ENCODE measurements around the gene ADRA1B. TPM values are rescaled to one million over a fixed set of nuclear protein-coding genes. Genes with fewer than 3 reads are reported as not detected.
"Not testable (repeated sequence)": the region's sequence is repeated elsewhere in the genome, so short reads cannot be mapped to it uniquely, and the experiment has no call there.

Gene ADRA1B
- total and polyA plus RNA-seq, 9 donors: 0.11 to 0.34 (median 0.24) TPM

- Histone ChIP-seq H3K27me3 (ENCODE audit: control insufficient read depth, insufficient read depth, low read length) (no peaks in the 10 kb centered on the region), H3K27ac (ENCODE audit: low read length) (peak within 1 kb of the TSS; percentile 84), H3K4me1 (ENCODE audit: control insufficient read depth, insufficient read depth, low read length) (peaks cover 9% of the 10 kb centered on the region), H3K36me3 (ENCODE audit: control insufficient read depth, insufficient read depth, low read length) (peaks cover 9% of the 10 kb centered on the region), H3K9me3 (replicated peaks; ENCODE audit: control insufficient read depth, low read depth, low read length) (no peaks in the 10 kb centered on the region), H3K4me3 (ENCODE audit: low read length) (peak within 1 kb of the TSS; percentile 89)
- peak; percentile 100 for DNase-seq
- WGBS (ENCODE audit: insufficient coverage): under 1% methylated on average over 19 of the region's 31 CpGs
These were observed 92.8 kb downstream of the ADRA1B start, which contains the start of gene TTC1 for GRCh38 chr5:160008877-160009590. Gene TTC1, plus strand, starts transcription at chr5:160009139. Its CDS starts 1,390 bp downstream, at chr5:160010529.

GRCh38 chr5:160009591-160009989 lies 93.3 kb downstream of the ADRA1B start:
- 8% methylated on average over 7 of the region's 11 CpGs for WGBS (ENCODE audit: insufficient coverage)
- no peaks in the 10 kb centered on the region for H3K27me3 ChIP-seq (ENCODE audit: control insufficient read depth, insufficient read depth, low read length)
- H3K27ac ChIP-seq (ENCODE audit: low read length): no peak overlapping the region
- H3K4me3 ChIP-seq (ENCODE audit: low read length): peak overlapping the region; percentile 89
- H3K4me1 ChIP-seq (ENCODE audit: control insufficient read depth, insufficient read depth, low read length): peaks cover 9% of the 10 kb centered on the region
- no peaks in the 10 kb centered on the region for H3K9me3 ChIP-seq (replicated peaks; ENCODE audit: control insufficient read depth, low read depth, low read length)
- H3K36me3 ChIP-seq (ENCODE audit: control insufficient read depth, insufficient read depth, low read length): peaks cover 9% of the 10 kb centered on the region
- DNase-seq: peak; percentile 4

GRCh38 chr5:160011471-160011870 lies 95.2 kb downstream of the ADRA1B start:
- H3K36me3 ChIP-seq (ENCODE audit: control insufficient read depth, insufficient read depth, low read length): peaks cover 20% of the 10 kb centered on the region
- H3K9me3 ChIP-seq (replicated peaks; ENCODE audit: control insufficient read depth, low read depth, low read length): no peaks in the 10 kb centered on the region
- no peak for DNase-seq
- H3K4me1 ChIP-seq (ENCODE audit: control insufficient read depth, insufficient read depth, low read length): peaks cover 9% of the 10 kb centered on the region
- no peaks in the 10 kb centered on the region for H3K27me3 ChIP-seq (ENCODE audit: control insufficient read depth, insufficient read depth, low read length)
- no peak overlapping the region for H3K4me3 ChIP-seq (ENCODE audit: low read length)
- no peak overlapping the region for H3K27ac ChIP-seq (ENCODE audit: low read length)

- H3K36me3 ChIP-seq (ENCODE audit: control insufficient read depth, insufficient read depth, low read length): peaks cover 31% of the 10 kb centered on the region
- H3K9me3 ChIP-seq (replicated peaks; ENCODE audit: control insufficient read depth, low read depth, low read length); DNase-seq; H3K4me1 ChIP-seq (ENCODE audit: control insufficient read depth, insufficient read depth, low read length); H3K4me3 ChIP-seq (ENCODE audit: low read length); H3K27me3 ChIP-seq (ENCODE audit: control insufficient read depth, insufficient read depth, low read length); H3K27ac ChIP-seq (ENCODE audit: low read length): not testable (repeated sequence)
- WGBS (ENCODE audit: insufficient coverage): 100% methylated on average over 3 of the region's 6 CpGs
These were observed 97.9 kb downstream of the ADRA1B start for GRCh38 chr5:160014197-160014596.

GRCh38 chr5:160018945-160019625 lies 102.8 kb downstream of the ADRA1B start:
- Histone ChIP-seq H3K27ac (ENCODE audit: low read length) (no peak overlapping the region), H3K4me1 (ENCODE audit: control insufficient read depth, insufficient read depth, low read length) (no peaks in the 10 kb centered on the region), H3K4me3 (ENCODE audit: low read length) (no peak overlapping the region), H3K27me3 (ENCODE audit: control insufficient read depth, insufficient read depth, low read length) (no peaks in the 10 kb centered on the region), H3K36me3 (ENCODE audit: control insufficient read depth, insufficient read depth, low read length) (peaks cover 33% of the 10 kb centered on the region), H3K9me3 (replicated peaks; ENCODE audit: control insufficient read depth, low read depth, low read length) (no peaks in the 10 kb centered on the region)
- no CpG with 5 or more reads among the region's 2 CpGs for WGBS (ENCODE audit: insufficient coverage)
- no peak for DNase-seq

GRCh38 chr5:160020266-160020770 lies 104.0 kb downstream of the ADRA1B start:
- H3K36me3 ChIP-seq (ENCODE audit: control insufficient read depth, insufficient read depth, low read length): peaks cover 31% of the 10 kb centered on the region
- H3K9me3 ChIP-seq (replicated peaks; ENCODE audit: control insufficient read depth, low read depth, low read length): no peaks in the 10 kb centered on the region
- WGBS (ENCODE audit: insufficient coverage): 87% methylated on average over 5 of the region's 7 CpGs
- no peak overlapping the region for H3K4me3 ChIP-seq (ENCODE audit: low read length)
- H3K4me1 ChIP-seq (ENCODE audit: control insufficient read depth, insufficient read depth, low read length): no peaks in the 10 kb centered on the region
- H3K27me3 ChIP-seq (ENCODE audit: control insufficient read depth, insufficient read depth, low read length): no peaks in the 10 kb centered on the region
- no peak overlapping the region for H3K27ac ChIP-seq (ENCODE audit: low read length)
- no peak for DNase-seq

- DNase-seq: no peak
- H3K27me3 ChIP-seq (ENCODE audit: control insufficient read depth, insufficient read depth, low read length): no peaks in the 10 kb centered on the region
- H3K9me3 ChIP-seq (replicated peaks; ENCODE audit: control insufficient read depth, low read depth, low read length): no peaks in the 10 kb centered on the region
- H3K36me3 ChIP-seq (ENCODE audit: control insufficient read depth, insufficient read depth, low read length): peaks cover 25% of the 10 kb centered on the region
- no peak overlapping the region for H3K27ac ChIP-seq (ENCODE audit: low read length)
- H3K4me1 ChIP-seq (ENCODE audit: control insufficient read depth, insufficient read depth, low read length): no peaks in the 10 kb centered on the region
- no peak overlapping the region for H3K4me3 ChIP-seq (ENCODE audit: low read length)
- WGBS (ENCODE audit: insufficient coverage): 47% methylated on average over 2 of the region's 4 CpGs
These were observed 104.7 kb downstream of the ADRA1B start for GRCh38 chr5:160020964-160021363.

- Histone ChIP-seq H3K4me1 (ENCODE audit: control insufficient read depth, insufficient read depth, low read length) (no peaks in the 10 kb centered on the region), H3K27me3 (ENCODE audit: control insufficient read depth, insufficient read depth, low read length) (no peaks in the 10 kb centered on the region), H3K27ac (ENCODE audit: low read length) (no peak overlapping the region), H3K4me3 (ENCODE audit: low read length) (no peak overlapping the region), H3K9me3 (replicated peaks; ENCODE audit: control insufficient read depth, low read depth, low read length) (no peaks in the 10 kb centered on the region), H3K36me3 (ENCODE audit: control insufficient read depth, insufficient read depth, low read length) (peaks cover 25% of the 10 kb centered on the region)
- no CpG with 5 or more reads among the region's 3 CpGs for WGBS (ENCODE audit: insufficient coverage)
- DNase-seq: peak; percentile 80
These were observed 105.7 kb downstream of the ADRA1B start for GRCh38 chr5:160021831-160022446.
